HG03469 (cell line): ENCODE data around the gene KRTAP12-1.
"Not testable (repeated sequence)": the region's sequence is repeated elsewhere in the genome, so short reads cannot be mapped to it uniquely, and the experiment has no call there.

Experiments
- ATAC-seq: cut with Tn5 transposase; IDR thresholded peaks from one replicate; pipeline ENCODE4 v1.9.1; 2021; ENCODE audit warnings: mild to moderate bottlenecking, moderate library complexity, moderate number of reproducible peaks; ENCODE audit not compliant: unreplicated experiment

KRTAP12-1 gene

GRCh38 chr21:44671911-44672310 is 10.1 kb downstream of the KRTAP12-1 start:
- ATAC-seq: no peak

GRCh38 chr21:44670642-44671432 is 11.1 kb downstream of the KRTAP12-1 start:
- no peak for ATAC-seq

- no peak for ATAC-seq
Observed at GRCh38 chr21:44667612-44668011, 14.4 kb downstream of the KRTAP12-1 start.

- no peak for ATAC-seq
Observed at GRCh38 chr21:44666401-44667320, 15.3 kb downstream of the KRTAP12-1 start, which contains the start of gene KRTAP12-2. Gene KRTAP12-2, minus strand, starts transcription at chr21:44666927. Its CDS starts 41 bp downstream, at chr21:44666886.

GRCh38 chr21:44664691-44665090 is 17.3 kb downstream of the KRTAP12-1 start:
- no peak for ATAC-seq

- ATAC-seq: not testable (repeated sequence)
Observed at GRCh38 chr21:44661567-44661966, 20.4 kb downstream of the KRTAP12-1 start.

GRCh38 chr21:44658913-44659595 is 22.9 kb downstream of the KRTAP12-1 start:
- no peak for ATAC-seq

GRCh38 chr21:44658541-44658910 is 23.4 kb downstream of the KRTAP12-1 start:
- ATAC-seq: no peak

- ATAC-seq: no peak
Observed at GRCh38 chr21:44657635-44658540, 24.1 kb downstream of the KRTAP12-1 start, which contains the start of gene KRTAP12-3. Gene KRTAP12-3, plus strand, starts transcription at chr21:44657932. Its CDS starts 48 bp downstream, at chr21:44657980.

GRCh38 chr21:44656868-44657267 is 25.1 kb downstream of the KRTAP12-1 start:
- no peak for ATAC-seq

GRCh38 chr21:44654576-44655175 is 27.3 kb downstream of the KRTAP12-1 start, which contains the start of gene KRTAP12-4:
Gene KRTAP12-4, minus strand, starts transcription at chr21:44654659. Its CDS starts 45 bp downstream, at chr21:44654614.
- no peak for ATAC-seq

- no peak for ATAC-seq
Observed at GRCh38 chr21:44653656-44654575, 28.0 kb downstream of the KRTAP12-1 start.

- ATAC-seq: no peak
Observed at GRCh38 chr21:44653123-44653522, 28.8 kb downstream of the KRTAP12-1 start.

- no peak for ATAC-seq
Observed at GRCh38 chr21:44650973-44651675, 30.8 kb downstream of the KRTAP12-1 start.

GRCh38 chr21:44650265-44650972 is 31.5 kb downstream of the KRTAP12-1 start:
- ATAC-seq: no peak

- no peak for ATAC-seq
Observed at GRCh38 chr21:44649521-44650100, 32.4 kb downstream of the KRTAP12-1 start.
